Stimulated activated CD8-positive, alpha-beta memory T cell treated with anti-CD3 and anti-CD28 coated beads, Interleukin-15, amount 100 ng/mL, for 48 hours (primary cell): ENCODE data around the gene PDCD1.

ENCODE experiments used
- DNase-seq, 2 donors: peaks; one replicate each; pipeline ENCODE4 v3.0.0-alpha.2; 2020; ENCODE audit warnings: low read depth in 2 of 2

Gene PDCD1

GRCh38 chr2:241852981-241853631 lies 5.6 kb downstream of the PDCD1 start:
- no peak for DNase-seq

- no peak for DNase-seq
Observed at GRCh38 chr2:241852116-241852980, 6.3 kb downstream of the PDCD1 start.

- no peak for DNase-seq
Observed at GRCh38 chr2:241851325-241852115, 7.2 kb downstream of the PDCD1 start.

GRCh38 chr2:241850544-241851324 lies 8.0 kb downstream of the PDCD1 start:
- DNase-seq = no peak

GRCh38 chr2:241849616-241850543 lies 8.8 kb downstream of the PDCD1 start:
- DNase-seq = no peak

- no peak for DNase-seq
Observed at GRCh38 chr2:241848761-241849615, 9.7 kb downstream of the PDCD1 start.

GRCh38 chr2:241846406-241846805 lies 12.3 kb downstream of the PDCD1 start:
- no peak for DNase-seq

- DNase-seq = no peak
Observed at GRCh38 chr2:241844831-241845578, 13.7 kb downstream of the PDCD1 start.

- DNase-seq = peak; percentile 89 to 92
Observed at GRCh38 chr2:241844066-241844728, 14.5 kb downstream of the PDCD1 start.

GRCh38 chr2:241843321-241844065 lies 15.2 kb downstream of the PDCD1 start:
- no peak for DNase-seq

- DNase-seq = peak; percentile 61 to 64
Observed at GRCh38 chr2:241842620-241843211, 16.0 kb downstream of the PDCD1 start.

GRCh38 chr2:241842067-241842415 lies 16.7 kb downstream of the PDCD1 start:
- DNase-seq = no peak

GRCh38 chr2:241841181-241842066 lies 17.3 kb downstream of the PDCD1 start:
- no peak for DNase-seq

- DNase-seq = no peak
Observed at GRCh38 chr2:241837197-241837965, 21.3 kb downstream of the PDCD1 start.

- DNase-seq = no peak
Observed at GRCh38 chr2:241836292-241836691, 22.4 kb downstream of the PDCD1 start.
